Left ventricle myocardium inferior (tissue), 1 donor: Measurements from ENCODE around the gene DDT. TPM values are rescaled to one million over a fixed set of nuclear protein-coding genes. Genes with fewer than 3 reads are reported as not detected.

Experiments used
- DNase-seq: peaks from one replicate; pipeline ENCODE4 v3.0.0-alpha.2; 2020
- H3K27ac ChIP-seq: fragments of 200-600 bp; replicated peaks from 2 replicates; pipeline ENCODE4 v1.8.0; 2021
- H3K27me3 ChIP-seq: fragments of 200-600 bp; 2 replicates; pipeline ENCODE4 v1.8.0; 2021; ENCODE audit warnings: low read depth
- H3K36me3 ChIP-seq: fragments of 200-600 bp; 2 replicates; pipeline ENCODE4 v1.8.0; 2021
- H3K4me1 ChIP-seq: fragments of 200-600 bp; 2 replicates; pipeline ENCODE4 v1.8.0; 2021
- H3K4me3 ChIP-seq: fragments of 200-600 bp; 2 replicates; pipeline ENCODE4 v1.8.0; 2021; ENCODE audit warnings: mild to moderate bottlenecking, moderate library complexity
- H3K9me3 ChIP-seq: fragments of 200-600 bp; replicated peaks from 2 replicates; pipeline ENCODE4 v1.8.0; 2021
- CTCF ChIP-seq: fragments of 200-600 bp; IDR thresholded peaks from 2 replicates; pipeline ENCODE4 v1.8.0; 2021; ENCODE audit warnings: antibody characterized with exemption, mild to moderate bottlenecking, borderline replicate concordance
- intact Hi-C: fragments of 100-400 bp; cut with micrococcal nuclease; formaldehyde crosslinking; loops from one replicate; pipeline ENCODE4 v1.11.0; 2022
- total RNA-seq: library from RNA; stranded (reverse); fragmentation: NEBNext Ultra II Directional; extraction: Animal tissue kit (Norgen Biotek cat#: 25700); gene quantifications from one replicate; pipeline ENCODE4 v1.2.1, GENCODE V29; 2021
- donor health status: DM: no; HTN: yes; CAD: no; lungs with severe emphysema.

The DDT gene
- total RNA-seq, 1 donor from 2014 or later = 157 TPM

GRCh38 chr22:24006207-24006913, 32.1 kb upstream of the DDT start:
- no peak overlapping the region for H3K4me3 ChIP-seq
- DNase-seq = no peak
- no peaks in the 10 kb centered on the region for H3K27me3 ChIP-seq
- TF ChIP-seq CTCF = no peak
- no peaks in the 10 kb centered on the region for H3K9me3 ChIP-seq
- H3K36me3 ChIP-seq = no peaks in the 10 kb centered on the region
- peaks cover 29% of the 10 kb centered on the region for H3K4me1 ChIP-seq
- H3K27ac ChIP-seq = peak overlapping the region; percentile 82
- intact Hi-C loops = no loop called here

- intact Hi-C loops = no loop called here
- no peak within 1 kb of the TSS for H3K4me3 ChIP-seq
- H3K27ac ChIP-seq = peak within 1 kb of the TSS; percentile 82
- no peaks in the 10 kb centered on the region for H3K27me3 ChIP-seq
- peaks cover 27% of the 10 kb centered on the region for H3K4me1 ChIP-seq
- H3K9me3 ChIP-seq = no peaks in the 10 kb centered on the region
- TF ChIP-seq CTCF = no peak
- no peaks in the 10 kb centered on the region for H3K36me3 ChIP-seq
- DNase-seq = peak; percentile 88
Observed at GRCh38 chr22:24005201-24005600, 31.0 kb upstream of the DDT start, which contains the start of gene GSTT4. GSTT4 (minus strand) TSS chr22:24005453; CDS start chr22:24005356, 97 bp downstream.

- intact Hi-C loops = no loop called here
- TF ChIP-seq CTCF = no peak
- no peak for DNase-seq
- Histone ChIP-seq H3K27me3 (no peaks in the 10 kb centered on the region), H3K27ac (no peak overlapping the region), H3K4me3 (no peak overlapping the region), H3K9me3 (no peaks in the 10 kb centered on the region), H3K4me1 (peaks cover 27% of the 10 kb centered on the region), H3K36me3 (no peaks in the 10 kb centered on the region)
Observed at GRCh38 chr22:24003887-24004286, 29.6 kb upstream of the DDT start.

- intact Hi-C loops = no loop called here
- Histone ChIP-seq H3K4me1 (peaks cover 27% of the 10 kb centered on the region), H3K27me3 (no peaks in the 10 kb centered on the region)
Observed at GRCh38 chr22:24002851-24003250, 28.6 kb upstream of the DDT start.

GRCh38 chr22:24002272-24002671, 28.0 kb upstream of the DDT start:
- DNase-seq = no peak
- H3K4me3 ChIP-seq = no peak overlapping the region
- H3K36me3 ChIP-seq = no peaks in the 10 kb centered on the region
- no peaks in the 10 kb centered on the region for H3K9me3 ChIP-seq
- no peaks in the 10 kb centered on the region for H3K27me3 ChIP-seq
- intact Hi-C loops = no loop called here
- peaks cover 27% of the 10 kb centered on the region for H3K4me1 ChIP-seq
- H3K27ac ChIP-seq = peak overlapping the region; percentile 19
- no peak for TF ChIP-seq CTCF

More at GRCh38 chr22:24002851-24003250, 28.6 kb upstream of the DDT start:
- TF ChIP-seq CTCF = no peak
- H3K4me3 ChIP-seq = no peak overlapping the region
- no peaks in the 10 kb centered on the region for H3K36me3 ChIP-seq
- H3K9me3 ChIP-seq = no peaks in the 10 kb centered on the region
- DNase-seq = no peak
- H3K27ac ChIP-seq = no peak overlapping the region
